Measurements from ENCODE around the gene UBXN10. TPM values are rescaled to one million over a fixed set of nuclear protein-coding genes. Genes with fewer than 3 reads are reported as not detected.
A peak's percentile ranks its signal among the peaks of the same experiment; 100 is the strongest.
"Not testable (repeated sequence)": the region's sequence is repeated elsewhere in the genome, so short reads cannot be mapped to it uniquely, and the experiment has no call there.

UBXN10 gene
- total RNA-seq, 6 experiments from 2014 or later: not detected

DNA sequence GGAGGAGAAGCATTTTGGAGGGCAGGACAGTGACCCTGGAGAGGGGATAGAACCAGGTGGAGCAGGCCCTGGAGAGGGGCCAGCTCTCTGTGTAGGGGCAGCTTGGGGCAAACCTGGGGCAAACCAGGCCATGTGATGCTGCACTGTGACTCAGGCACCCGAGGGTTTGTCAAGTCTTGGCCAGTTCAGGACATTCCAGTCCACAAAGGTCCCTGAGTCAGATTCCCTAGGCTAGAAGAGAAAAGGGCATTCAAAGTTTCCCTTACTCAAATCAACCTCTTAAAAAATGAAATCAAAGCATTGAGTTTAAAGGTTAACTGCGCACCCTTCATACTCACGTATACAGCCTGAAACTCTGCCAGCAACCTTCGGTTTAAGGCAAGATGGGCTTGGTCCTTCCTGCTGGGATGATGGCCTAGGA lies 25.6 kb downstream of the UBXN10 start:
- Mint-ChIP-seq H3K36me3 (ENCODE audit: low read depth) (no peaks in the 10 kb centered on the region), H3K9me3 (no peaks in the 10 kb centered on the region), H3K4me1 (ENCODE audit: low read depth) (peaks cover 6% of the 10 kb centered on the region; the same call in 1 of the 2 replicates), H3K27me3 (ENCODE audit: insufficient read depth) (peaks cover 52% of the 10 kb centered on the region), H3K4me3 (no peak overlapping the region), H3K27ac (no peak overlapping the region)
- no peak for DNase-seq
- TF ChIP-seq, protein P1, sequence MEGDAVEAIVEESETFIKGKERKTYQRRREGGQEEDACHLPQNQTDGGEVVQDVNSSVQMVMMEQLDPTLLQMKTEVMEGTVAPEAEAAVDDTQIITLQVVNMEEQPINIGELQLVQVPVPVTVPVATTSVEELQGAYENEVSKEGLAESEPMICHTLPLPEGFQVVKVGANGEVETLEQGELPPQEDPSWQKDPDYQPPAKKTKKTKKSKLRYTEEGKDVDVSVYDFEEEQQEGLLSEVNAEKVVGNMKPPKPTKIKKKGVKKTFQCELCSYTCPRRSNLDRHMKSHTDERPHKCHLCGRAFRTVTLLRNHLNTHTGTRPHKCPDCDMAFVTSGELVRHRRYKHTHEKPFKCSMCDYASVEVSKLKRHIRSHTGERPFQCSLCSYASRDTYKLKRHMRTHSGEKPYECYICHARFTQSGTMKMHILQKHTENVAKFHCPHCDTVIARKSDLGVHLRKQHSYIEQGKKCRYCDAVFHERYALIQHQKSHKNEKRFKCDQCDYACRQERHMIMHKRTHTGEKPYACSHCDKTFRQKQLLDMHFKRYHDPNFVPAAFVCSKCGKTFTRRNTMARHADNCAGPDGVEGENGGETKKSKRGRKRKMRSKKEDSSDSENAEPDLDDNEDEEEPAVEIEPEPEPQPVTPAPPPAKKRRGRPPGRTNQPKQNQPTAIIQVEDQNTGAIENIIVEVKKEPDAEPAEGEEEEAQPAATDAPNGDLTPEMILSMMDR (IDR thresholded peaks at IDR 0.05): no peak

DNA sequence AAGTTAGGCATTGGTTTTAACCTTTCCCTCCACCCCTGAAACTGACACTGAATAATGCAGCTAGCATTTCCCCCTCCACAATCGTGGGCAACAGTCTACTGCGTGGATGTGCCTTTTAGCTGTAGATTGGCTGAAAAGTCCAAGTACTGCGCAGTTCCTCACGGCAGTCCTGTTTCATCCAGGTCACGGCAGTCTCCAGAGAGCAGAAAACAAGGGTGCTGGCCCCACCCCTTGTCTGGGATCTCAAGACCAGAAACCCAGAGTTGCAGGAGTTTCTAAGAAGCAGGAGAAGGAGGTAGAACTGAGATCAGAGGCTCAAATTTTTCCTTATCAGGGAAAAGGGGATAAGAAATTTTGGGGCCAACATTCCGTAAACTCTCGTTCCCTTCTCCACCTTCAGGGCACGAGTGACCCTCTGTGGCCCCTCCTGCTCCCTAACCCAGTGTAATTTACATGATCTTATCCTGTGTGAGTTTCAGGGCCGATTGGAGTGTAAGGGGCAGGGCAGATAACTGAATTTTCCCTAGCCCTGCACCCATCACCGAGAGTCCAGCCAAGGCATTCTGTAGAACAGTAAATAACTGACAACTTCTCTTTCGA lies 26.3 kb downstream of the UBXN10 start:
- Mint-ChIP-seq H3K36me3 (ENCODE audit: low read depth) (no peaks in the 10 kb centered on the region), H3K27ac (no peak overlapping the region), H3K9me3 (no peaks in the 10 kb centered on the region), H3K4me3 (no peak overlapping the region), H3K4me1 (ENCODE audit: low read depth) (peaks cover 6% of the 10 kb centered on the region; the same call in 1 of the 2 replicates), H3K27me3 (ENCODE audit: insufficient read depth) (peaks cover 48% of the 10 kb centered on the region)
- TF ChIP-seq, protein P1 (IDR thresholded peaks at IDR 0.05): no peak
- DNase-seq: no peak

DNA sequence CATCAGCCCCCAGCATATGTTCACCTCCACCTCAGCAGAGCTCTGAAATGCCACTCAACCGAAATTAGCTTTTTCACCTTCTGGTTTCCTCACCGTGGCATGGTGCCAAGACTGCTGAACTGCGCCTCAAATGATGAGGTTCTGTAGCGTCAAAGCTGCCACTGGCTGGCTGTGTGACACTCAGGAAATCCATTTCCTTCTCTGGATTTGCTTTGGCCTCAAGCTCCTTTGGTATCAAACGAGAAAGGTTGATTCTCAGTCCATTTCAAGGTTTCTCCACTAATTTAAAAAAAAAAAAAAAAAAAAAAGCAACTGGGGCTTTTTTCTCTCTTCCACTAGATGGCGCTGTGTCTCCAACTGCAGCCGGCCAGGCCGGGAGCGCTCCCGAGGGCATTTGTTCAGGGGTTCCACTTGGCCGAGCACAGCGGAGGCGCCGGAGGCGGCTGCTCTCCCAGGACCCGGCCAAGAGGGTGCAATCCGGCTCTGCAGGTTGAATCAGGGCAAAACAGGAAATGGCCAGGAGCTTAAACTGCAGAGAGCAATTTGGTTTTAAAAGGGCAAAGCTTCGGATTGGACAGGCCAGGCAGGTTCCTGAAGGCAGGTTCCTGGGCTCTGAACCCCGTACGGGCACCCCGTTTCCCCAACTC lies 26.9 kb downstream of the UBXN10 start:
- no peaks in the 10 kb centered on the region for H3K9me3 Mint-ChIP-seq
- TF ChIP-seq, protein P1 (IDR thresholded peaks at IDR 0.05): peak; percentile 92
- peaks cover 47% of the 10 kb centered on the region for H3K27me3 Mint-ChIP-seq (ENCODE audit: insufficient read depth)
- H3K4me3 Mint-ChIP-seq: peak overlapping the region; percentile 43; the same call in 1 of the 2 replicates
- H3K4me1 Mint-ChIP-seq (ENCODE audit: low read depth): peaks cover 6% of the 10 kb centered on the region; the same call in 1 of the 2 replicates
- H3K27ac Mint-ChIP-seq: no peak overlapping the region
- peak; percentile 41 for DNase-seq
- no peaks in the 10 kb centered on the region for H3K36me3 Mint-ChIP-seq (ENCODE audit: low read depth)

DNA sequence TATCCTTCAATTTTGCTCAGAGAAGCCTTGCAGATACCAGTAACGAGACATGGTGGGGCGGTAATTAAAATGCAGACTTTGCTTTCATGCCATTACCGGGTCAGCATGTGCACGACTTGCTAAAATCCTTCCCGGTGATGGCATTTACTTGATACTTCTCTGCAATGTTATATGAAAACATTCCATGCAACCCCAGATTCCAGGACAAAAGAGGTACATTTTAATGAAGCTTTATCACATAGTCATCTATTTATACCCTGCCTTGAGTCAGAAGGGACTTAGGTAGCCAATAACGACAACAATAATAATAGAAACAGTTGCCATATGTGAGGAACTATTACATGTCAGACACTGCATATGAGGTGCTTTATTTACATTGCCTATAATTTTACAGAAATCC lies 29.8 kb downstream of the UBXN10 start:
- peaks cover 6% of the 10 kb centered on the region; the same call in 1 of the 2 replicates for H3K4me1 Mint-ChIP-seq (ENCODE audit: low read depth)
- TF ChIP-seq, protein P1 (IDR thresholded peaks at IDR 0.05): no peak
- no peak overlapping the region for H3K27ac Mint-ChIP-seq
- no peak overlapping the region for H3K4me3 Mint-ChIP-seq
- peaks cover 39% of the 10 kb centered on the region for H3K27me3 Mint-ChIP-seq (ENCODE audit: insufficient read depth)
- no peaks in the 10 kb centered on the region for H3K9me3 Mint-ChIP-seq
- no peaks in the 10 kb centered on the region for H3K36me3 Mint-ChIP-seq (ENCODE audit: low read depth)
- DNase-seq: no peak

DNA sequence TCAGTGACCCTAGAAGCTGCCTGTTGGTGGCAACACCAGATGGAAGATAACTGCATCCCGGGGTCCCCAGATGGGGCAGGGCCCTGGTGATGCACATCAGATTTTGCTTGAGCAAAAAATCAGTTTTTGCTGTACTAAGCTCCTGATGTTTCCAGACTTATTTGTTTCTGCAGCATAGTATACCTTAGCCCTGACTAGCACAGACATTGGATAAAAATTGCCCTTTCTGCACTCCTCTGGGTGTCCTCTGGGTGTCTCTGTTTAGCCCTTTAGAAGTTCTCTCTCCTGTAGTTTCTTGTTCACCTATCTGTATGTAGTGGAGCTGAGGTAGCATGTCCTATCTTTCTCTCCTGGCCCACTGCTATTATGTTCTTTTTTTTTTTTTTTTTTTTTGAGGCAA lies 30.7 kb downstream of the UBXN10 start:
- Mint-ChIP-seq H3K4me3 (no peak overlapping the region), H3K4me1 (ENCODE audit: low read depth) (peaks cover 6% of the 10 kb centered on the region; the same call in 1 of the 2 replicates), H3K9me3 (no peaks in the 10 kb centered on the region), H3K36me3 (ENCODE audit: low read depth) (no peaks in the 10 kb centered on the region), H3K27me3 (ENCODE audit: insufficient read depth) (peaks cover 37% of the 10 kb centered on the region), H3K27ac (no peak overlapping the region)
- peak; percentile 2 for DNase-seq
- TF ChIP-seq, protein P1 (IDR thresholded peaks at IDR 0.05): peak; percentile 54

DNA sequence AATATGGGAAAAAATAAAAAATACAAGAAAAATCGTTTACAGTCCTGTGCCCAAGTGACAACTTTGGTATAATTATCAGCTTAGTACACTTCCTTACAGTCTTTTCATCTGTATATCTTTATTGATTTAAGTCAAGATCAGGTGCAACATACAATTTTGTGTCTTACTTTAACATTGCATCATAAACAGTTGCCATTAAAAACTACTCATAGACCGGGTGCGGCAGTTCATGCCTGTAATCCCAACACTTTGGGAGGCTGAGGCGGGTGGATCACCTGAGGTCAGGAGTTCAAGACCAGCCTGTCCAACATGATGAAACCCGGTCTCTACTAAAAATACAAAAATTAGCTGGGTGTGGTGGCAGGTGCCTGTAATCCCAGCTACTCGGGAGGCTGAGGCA lies 33.2 kb downstream of the UBXN10 start:
- H3K9me3 Mint-ChIP-seq; H3K27ac Mint-ChIP-seq; H3K4me3 Mint-ChIP-seq; H3K36me3 Mint-ChIP-seq (ENCODE audit: low read depth); DNase-seq; H3K4me1 Mint-ChIP-seq (ENCODE audit: low read depth): not testable (repeated sequence)
- H3K27me3 Mint-ChIP-seq (ENCODE audit: insufficient read depth): peaks cover 43% of the 10 kb centered on the region

Data from HFFc6 (cell line).